Calu3 (cell line): Measurements from ENCODE around the gene NPC2. TPM values are rescaled to one million over a fixed set of nuclear protein-coding genes. Genes with fewer than 3 reads are reported as not detected.
A peak's percentile ranks its signal among the peaks of the same experiment; 100 is the strongest.

Source experiments
- BruUV-seq: library from RNA; stranded (reverse); fragments of 400-500 nt; replicated peaks from 2 replicates; lab custom pipeline; 2021; lab: Mats Ljungman, UMichigan
- CTCF ChIA-PET: fragments of 300-600 bp; sonication (Branson Sonifier 250); formaldehyde crosslinking; loops from one replicate; lab custom pipeline; 2022; ENCODE audit warnings: antibody characterized with exemption; lab: Charles Lee
- DNase-seq: peaks from one replicate; pipeline ENCODE4 v3.0.0; 2022
- H3K27ac Mint-ChIP-seq: one replicate; pipeline ENCODE4 v1.8.0; 2022; ENCODE audit warnings: mixed read lengths; ENCODE audit not compliant: unreplicated experiment
- H3K27me3 Mint-ChIP-seq: one replicate; pipeline ENCODE4 v1.8.0; 2022; ENCODE audit warnings: mixed read lengths; ENCODE audit not compliant: unreplicated experiment
- H3K36me3 Mint-ChIP-seq: one replicate; pipeline ENCODE4 v1.8.0; 2022; ENCODE audit warnings: mild to moderate bottlenecking, moderate library complexity, mixed read lengths; ENCODE audit not compliant: insufficient read depth, unreplicated experiment
- H3K4me1 Mint-ChIP-seq: one replicate; pipeline ENCODE4 v1.8.0; 2022; ENCODE audit warnings: mild to moderate bottlenecking, low read depth, mixed read lengths; ENCODE audit not compliant: unreplicated experiment
- H3K4me3 Mint-ChIP-seq: one replicate; pipeline ENCODE4 v1.8.0; 2022; ENCODE audit warnings: mild to moderate bottlenecking, low read depth, moderate library complexity, mixed read lengths; ENCODE audit not compliant: unreplicated experiment
- H3K9me3 Mint-ChIP-seq: one replicate; pipeline ENCODE4 v1.8.0; 2022; ENCODE audit warnings: low read depth, mixed read lengths; ENCODE audit not compliant: unreplicated experiment
- CTCF ChIP-seq: fragments of 200-600 bp; IDR thresholded peaks from one replicate; pipeline ENCODE4 v1.8.0; 2022; ENCODE audit warnings: antibody characterized with exemption; ENCODE audit not compliant: unreplicated experiment
- intact Hi-C: fragments of 100-400 bp; cut with micrococcal nuclease; formaldehyde crosslinking; loops from one replicate; pipeline ENCODE4 v1.10.0; 2022; ENCODE audit not compliant: unreplicated experiment
- total RNA-seq: library from RNA; stranded (reverse); gene quantifications from 2 replicates; pipeline ENCODE4 v1.2.3, GENCODE V29; 2022

NPC2 gene
- total RNA-seq, 1 experiment from 2014 or later, result 142 TPM

GRCh38 chr14:74515891-74516412, 22.8 kb upstream of the NPC2 start:
- Mint-ChIP-seq H3K4me1 (no peaks in the 10 kb centered on the region), H3K9me3 (no peaks in the 10 kb centered on the region), H3K4me3 (no peak overlapping the region), H3K27me3 (peaks cover 10% of the 10 kb centered on the region), H3K36me3 (no peaks in the 10 kb centered on the region), H3K27ac (no peak overlapping the region)
- TF ChIP-seq CTCF, result no peak
- intact Hi-C loops, result no loop called here
- CTCF ChIA-PET, result interaction anchor here (0.9 kb wide), 1 partner anchor 11 kb away, joined by 3 read pairs; no protein-coding TSS in a partner anchor
- BruUV-seq, result no TSS peak
- no peak for DNase-seq

GRCh38 chr14:74514471-74514941, 21.4 kb upstream of the NPC2 start:
- Mint-ChIP-seq H3K4me1 (no peaks in the 10 kb centered on the region), H3K27ac (no peak overlapping the region), H3K36me3 (no peaks in the 10 kb centered on the region), H3K9me3 (no peaks in the 10 kb centered on the region), H3K4me3 (peak overlapping the region; percentile 15), H3K27me3 (peaks cover 13% of the 10 kb centered on the region)
- CTCF ChIA-PET, result interaction anchor here (0.7 kb wide), 1 partner anchor 60 kb away, joined by 5 read pairs; no protein-coding TSS in a partner anchor
- TF ChIP-seq CTCF, result no peak
- DNase-seq, result peak; percentile 58
- BruUV-seq, result no TSS peak
- intact Hi-C loops, result no loop called here

- no peak for TF ChIP-seq CTCF
- H3K27ac Mint-ChIP-seq, result no peak overlapping the region
- no peak overlapping the region for H3K4me3 Mint-ChIP-seq
- H3K27me3 Mint-ChIP-seq, result peaks cover 26% of the 10 kb centered on the region
- no peaks in the 10 kb centered on the region for H3K4me1 Mint-ChIP-seq
- no peak for DNase-seq
- H3K9me3 Mint-ChIP-seq, result no peaks in the 10 kb centered on the region
- CTCF ChIA-PET, result interaction anchor here (0.7 to 0.8 kb wide), 2 partner anchors 10 to 60 kb away, joined by 3 read pairs; no protein-coding TSS in a partner anchor
- intact Hi-C loops, result no loop called here
- H3K36me3 Mint-ChIP-seq, result no peaks in the 10 kb centered on the region
- no TSS peak for BruUV-seq
These were observed 19.1 kb upstream of the NPC2 start for GRCh38 chr14:74511966-74512830.

- Mint-ChIP-seq H3K36me3 (no peaks in the 10 kb centered on the region), H3K27ac (no peak overlapping the region), H3K4me1 (no peaks in the 10 kb centered on the region), H3K4me3 (no peak overlapping the region), H3K27me3 (peaks cover 34% of the 10 kb centered on the region), H3K9me3 (no peaks in the 10 kb centered on the region)
- no TSS peak for BruUV-seq
- DNase-seq, result no peak
- TF ChIP-seq CTCF, result no peak
- intact Hi-C loops, result no loop called here
- CTCF ChIA-PET, result no interaction called here
These were observed 17.9 kb upstream of the NPC2 start for GRCh38 chr14:74510959-74511409.
